Smooth muscle cell (in vitro differentiated cells): ENCODE data around the gene C11orf98. TPM values are rescaled to one million over a fixed set of nuclear protein-coding genes. Genes with fewer than 3 reads are reported as not detected.

Experiments used
- DNase-seq: peaks from one replicate; lab custom pipeline; 2025; ENCODE audit not compliant: unreplicated experiment; lab: John Stamatoyannopoulos, UW
- H2AFZ ChIP-seq: fragments of 200-600 bp; sonication (generic); 2 replicates; pipeline ENCODE4 v1.6.0; 2016; ENCODE audit warnings: antibody characterized with exemption, low read depth, mild to moderate bottlenecking
- H3F3A ChIP-seq: fragments of 200-600 bp; sonication (generic); 2 replicates; pipeline ENCODE4 v1.6.0; 2017; ENCODE audit warnings: antibody characterized with exemption, low read depth
- H3K27ac ChIP-seq: fragments of 200-600 bp; sonication (generic); 2 replicates; pipeline ENCODE4 v1.5.1; 2016; ENCODE audit warnings: low read depth, mild to moderate bottlenecking
- H3K27me3 ChIP-seq: fragments of 200-600 bp; sonication (generic); 2 replicates; pipeline ENCODE4 v1.6.1; 2016; ENCODE audit warnings: low read depth, mild to moderate bottlenecking
- H3K36me3 ChIP-seq: fragments of 200-600 bp; sonication (generic); 2 replicates; pipeline ENCODE4 v1.5.1; 2016; ENCODE audit warnings: low read depth
- H3K4me1 ChIP-seq: fragments of 200-600 bp; sonication (generic); 2 replicates; pipeline ENCODE4 v1.5.1; 2016; ENCODE audit warnings: low read depth
- H3K4me2 ChIP-seq: fragments of 200-600 bp; sonication (generic); 2 replicates; pipeline ENCODE4 v1.6.0; 2016; ENCODE audit warnings: mild to moderate bottlenecking
- H3K4me3 ChIP-seq: fragments of 200-600 bp; sonication (generic); 2 replicates; pipeline ENCODE4 v1.5.1; 2016; ENCODE audit warnings: mild to moderate bottlenecking
- H3K79me2 ChIP-seq: fragments of 200-600 bp; sonication (generic); 2 replicates; pipeline ENCODE4 v1.6.0; 2016; ENCODE audit warnings: low read depth, mild to moderate bottlenecking
- H3K9ac ChIP-seq: fragments of 200-600 bp; sonication (generic); 2 replicates; pipeline ENCODE4 v1.6.0; 2016; ENCODE audit warnings: low read depth
- H3K9me3 ChIP-seq: fragments of 200-600 bp; sonication (generic); replicated peaks from 2 replicates; pipeline ENCODE4 v1.5.1; 2016; ENCODE audit warnings: low read depth
- H4K20me1 ChIP-seq: fragments of 200-600 bp; sonication (generic); 2 replicates; pipeline ENCODE4 v1.6.0; 2016; ENCODE audit warnings: low read depth
- CTCF ChIP-seq: fragments of 200-600 bp; sonication (generic); IDR thresholded peaks from 2 replicates; pipeline ENCODE4 v1.5.1; 2017; ENCODE audit warnings: borderline replicate concordance, mild to moderate bottlenecking, antibody characterized with exemption; ENCODE audit not compliant: insufficient read depth, poor library complexity, severe bottlenecking
- WGBS: methylation state at CpG from one replicate; pipeline ENCODE4 v1.1.7; 2016; ENCODE audit warnings: low lambda C conversion rate; 5-methylcytosine and 5-hydroxymethylcytosine counted together
- polyA plus RNA-seq: library from polyadenylated mRNA; unstranded; fragments of >200 nt; fragmentation: Nextera tagmentation; extraction: Ambion mirVana; gene quantifications from 2 replicates; pipeline ENCODE4 v1.2.1, GENCODE V29; 2016
- total RNA-seq: library from RNA; depleted of rRNA; stranded (reverse); fragments of >200 nt; gene quantifications from 2 replicates; pipeline ENCODE4 v1.2.3, GENCODE V29; 2014

C11orf98 gene
- total and polyA plus RNA-seq, 2 experiments from 2014 or later: 68.4 to 101 TPM

- H3K9ac ChIP-seq: no peak overlapping the region
- H3K36me3 ChIP-seq: peaks cover 21% of the 10 kb centered on the region
- H3K4me1 ChIP-seq: no peaks in the 10 kb centered on the region
- H3F3A ChIP-seq: peaks cover 4% of the 10 kb centered on the region
- no peak overlapping the region for H2AFZ ChIP-seq
- H3K27ac ChIP-seq: no peak overlapping the region
- DNase-seq: no peak
- no peaks in the 10 kb centered on the region for H3K27me3 ChIP-seq
- no peaks in the 10 kb centered on the region for H3K9me3 ChIP-seq
- H3K4me3 ChIP-seq: no peak overlapping the region
- H3K79me2 ChIP-seq: peaks cover 3% of the 10 kb centered on the region
- 93% methylated on average over 6 of the region's 6 CpGs for WGBS
- H3K4me2 ChIP-seq: no peak overlapping the region
- no peaks in the 10 kb centered on the region for H4K20me1 ChIP-seq
- TF ChIP-seq CTCF: no peak
Observed at GRCh38 chr11:62632492-62632891, 32.5 kb downstream of the C11orf98 start.

GRCh38 chr11:62627713-62628112, 37.3 kb downstream of the C11orf98 start:
- Histone ChIP-seq H3K9me3 (no peaks in the 10 kb centered on the region), H4K20me1 (no peaks in the 10 kb centered on the region), H3K4me1 (no peaks in the 10 kb centered on the region), H3K4me2 (no peak overlapping the region), H3K27ac (no peak overlapping the region), H3K36me3 (peaks cover 13% of the 10 kb centered on the region), H3F3A (peaks cover 16% of the 10 kb centered on the region), H3K79me2 (no peaks in the 10 kb centered on the region), H3K9ac (no peak overlapping the region), H3K4me3 (no peak overlapping the region), H3K27me3 (no peaks in the 10 kb centered on the region), H2AFZ (no peak overlapping the region)
- 89% methylated on average over 3 of the region's 3 CpGs for WGBS
- DNase-seq: no peak
- no peak for TF ChIP-seq CTCF

- H3K27ac ChIP-seq: peak overlapping the region; percentile 92
- peak overlapping the region; percentile 54 for H3K9ac ChIP-seq
- DNase-seq: no peak
- peaks cover 29% of the 10 kb centered on the region for H3F3A ChIP-seq
- TF ChIP-seq CTCF: no peak
- no peaks in the 10 kb centered on the region for H4K20me1 ChIP-seq
- no peaks in the 10 kb centered on the region for H3K9me3 ChIP-seq
- WGBS: 94% methylated on average over 7 of the region's 7 CpGs
- H2AFZ ChIP-seq: no peak overlapping the region
- H3K4me3 ChIP-seq: peak overlapping the region; percentile 57
- peaks cover 3% of the 10 kb centered on the region for H3K36me3 ChIP-seq
- peaks cover 13% of the 10 kb centered on the region for H3K79me2 ChIP-seq
- H3K4me1 ChIP-seq: peaks cover 10% of the 10 kb centered on the region
- no peaks in the 10 kb centered on the region for H3K27me3 ChIP-seq
- peak overlapping the region; percentile 97 for H3K4me2 ChIP-seq
Observed at GRCh38 chr11:62622476-62623089, 42.4 kb downstream of the C11orf98 start.
